Stimulated activated CD8-positive, alpha-beta memory T cell treated with anti-CD3 and anti-CD28 coated beads, Interleukin-4, amount 100 ng/mL, for 24 hours (primary cell): ENCODE measurements around the gene TMEM82.

Source experiments
- DNase-seq: peaks from one replicate; pipeline ENCODE4 v3.0.0-alpha.2; 2020; ENCODE audit warnings: low read depth

TMEM82 gene

GRCh38 chr1:15736038-15736891 is 6.0 kb upstream of the TMEM82 start, which contains the start of gene SLC25A34:
SLC25A34 (plus strand) TSS chr1:15736258; CDS start chr1:15736486, 228 bp downstream.
- DNase-seq = no peak

GRCh38 chr1:15736892-15737261 is 5.4 kb upstream of the TMEM82 start:
- no peak for DNase-seq

DNA sequence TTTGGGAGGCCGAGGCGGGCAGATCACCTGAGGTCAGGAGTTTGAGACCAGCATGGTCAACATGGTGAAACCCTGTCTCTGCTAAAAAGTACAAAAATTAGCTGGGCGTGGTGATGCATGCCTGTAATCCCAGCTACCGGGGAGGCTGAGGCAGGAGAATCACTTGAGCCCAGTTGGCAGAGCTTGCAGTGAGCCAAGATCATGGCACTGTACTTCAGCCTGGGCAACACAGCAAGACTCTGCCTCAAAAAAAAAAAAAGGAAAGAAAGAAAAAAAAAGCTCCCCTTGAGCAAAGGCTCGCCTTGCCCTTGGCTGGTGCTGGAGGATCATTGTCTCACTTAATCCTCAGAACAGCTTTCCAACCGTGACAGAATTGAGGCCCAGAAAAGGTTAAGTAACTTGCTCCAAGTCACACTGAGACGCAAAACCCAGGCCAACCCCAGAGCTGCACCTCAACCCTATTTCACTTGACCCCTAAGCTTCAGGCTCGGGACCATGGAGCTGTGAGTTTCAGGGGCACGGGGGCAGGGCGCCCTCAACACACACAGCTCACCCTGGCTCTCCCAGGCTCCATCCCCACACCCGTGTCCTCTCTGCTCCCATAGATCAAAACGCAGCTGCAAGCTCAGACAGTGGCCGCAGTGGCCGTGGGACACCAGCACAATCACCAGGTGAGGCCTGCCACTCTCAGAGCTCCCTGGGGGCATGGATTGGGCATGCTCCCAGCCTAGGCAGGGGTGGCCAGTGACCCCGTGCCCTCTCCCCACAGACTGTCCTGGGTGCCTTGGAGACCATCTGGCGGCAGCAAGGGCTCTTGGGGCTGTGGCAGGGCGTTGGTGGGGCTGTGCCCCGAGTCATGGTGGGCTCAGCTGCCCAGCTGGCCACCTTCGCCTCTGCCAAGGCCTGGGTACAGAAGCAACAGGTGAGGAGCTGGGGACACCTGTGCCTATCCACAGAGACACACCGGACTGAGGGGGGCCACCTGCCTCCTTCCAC is 4.7 kb upstream of the TMEM82 start:
- DNase-seq = no peak

DNA sequence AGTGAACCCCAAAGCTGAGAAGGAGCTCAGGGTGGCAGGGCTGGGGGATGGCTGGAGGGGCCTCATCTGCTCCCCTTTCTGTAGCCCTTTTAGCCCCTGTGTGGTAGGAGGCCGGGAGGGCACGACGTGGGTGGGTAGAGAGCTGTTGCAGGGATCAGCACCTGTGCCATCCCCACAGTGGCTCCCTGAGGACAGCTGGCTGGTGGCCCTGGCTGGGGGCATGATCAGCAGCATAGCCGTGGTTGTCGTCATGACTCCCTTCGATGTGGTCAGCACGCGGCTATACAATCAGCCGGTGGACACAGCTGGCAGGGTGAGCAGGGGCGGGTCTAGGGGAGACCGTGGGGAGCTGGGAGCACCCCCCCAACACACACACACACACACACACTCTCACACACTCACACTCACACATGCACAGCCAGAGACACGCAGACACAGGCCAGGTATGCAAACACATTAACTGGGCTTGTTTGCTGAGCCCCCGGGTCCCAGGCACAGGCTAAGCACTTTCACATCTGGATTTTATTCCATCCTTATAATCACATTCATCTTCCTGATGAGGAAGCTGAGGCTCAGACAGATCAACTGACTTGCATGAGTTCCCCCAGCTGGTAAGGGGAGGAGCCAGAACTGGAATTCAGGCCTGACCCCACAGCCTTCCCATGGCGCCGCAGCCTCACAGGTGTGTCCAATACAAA is 3.7 kb upstream of the TMEM82 start:
- no peak for DNase-seq

- DNase-seq = no peak
Measured at GRCh38 chr1:15739259-15739658, 3.0 kb upstream of the TMEM82 start.

- DNase-seq = no peak
Measured at GRCh38 chr1:15739745-15740144, 2.6 kb upstream of the TMEM82 start.

DNA sequence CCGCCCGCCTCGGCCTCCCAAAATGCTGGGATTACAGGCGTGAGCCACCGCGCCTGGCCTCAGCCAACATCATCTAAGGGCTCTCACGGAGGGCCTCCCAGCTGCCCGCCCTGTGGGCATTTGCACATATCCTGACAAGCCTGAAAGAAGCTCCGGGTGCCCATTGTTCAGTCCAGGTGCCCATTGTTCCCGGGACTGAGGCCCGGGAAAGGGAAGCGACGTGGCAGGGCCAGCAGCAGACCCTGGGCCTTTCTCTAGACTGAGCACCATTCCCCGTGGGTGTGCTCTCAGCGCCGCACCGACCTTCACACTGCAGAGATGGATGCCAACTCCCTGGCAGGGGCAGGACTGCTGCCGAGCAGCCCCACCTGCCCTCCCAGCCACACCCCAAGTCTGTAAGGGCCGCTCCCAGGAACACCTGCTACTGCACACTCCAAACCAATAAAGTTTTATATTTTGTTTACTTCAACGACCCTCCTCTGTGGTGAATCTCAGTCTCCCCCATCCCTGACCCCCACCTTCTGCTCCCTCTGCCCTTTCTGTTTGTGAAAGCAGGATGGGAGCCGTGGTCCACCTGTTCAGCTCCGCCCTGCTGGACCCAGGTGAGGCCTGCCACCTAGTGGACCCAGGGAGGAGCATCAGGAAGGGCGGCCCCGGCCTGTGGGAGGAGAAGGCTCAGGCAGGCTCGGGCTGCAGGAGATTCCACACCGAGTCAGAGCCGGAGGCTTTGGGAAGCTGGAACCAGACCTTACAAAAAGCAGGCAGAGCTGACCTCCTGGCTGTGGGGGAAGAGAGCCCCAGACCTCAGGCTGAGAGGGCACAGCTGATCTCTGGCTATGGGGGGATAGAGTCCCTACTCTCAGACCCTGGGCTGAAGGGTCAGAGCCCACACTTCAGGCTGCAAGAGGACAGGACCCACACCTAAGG is 1.1 kb upstream of the TMEM82 start:
- peak; percentile 34 for DNase-seq

DNA sequence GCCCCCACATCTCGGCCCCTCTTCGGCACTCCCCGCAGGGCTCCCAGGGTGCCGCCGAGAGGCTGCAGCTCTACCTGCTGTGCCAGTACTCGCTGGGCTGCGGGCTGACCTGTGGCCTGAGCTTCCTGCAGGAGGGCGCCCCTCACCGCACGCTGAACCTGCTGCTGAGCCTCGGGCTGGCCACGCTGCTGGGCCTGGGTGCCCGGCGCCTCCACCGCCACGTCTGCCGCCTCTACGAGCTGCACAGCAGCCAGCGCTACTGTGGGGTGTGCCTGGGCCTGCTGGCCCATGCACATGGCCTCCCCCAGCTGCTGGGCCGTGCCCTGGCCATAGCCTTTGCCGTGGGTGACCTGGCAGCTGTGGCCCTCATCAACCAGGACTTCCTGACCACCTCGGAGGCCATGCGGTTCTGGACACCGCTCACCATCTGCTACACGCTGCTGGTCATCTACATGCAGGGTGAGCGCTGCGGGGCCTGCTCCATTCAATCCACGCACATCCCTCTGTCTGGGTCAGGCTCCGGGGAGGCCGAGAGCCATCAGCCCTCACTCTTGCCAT is 1.9 kb downstream of the TMEM82 start:
- no peak for DNase-seq

GRCh38 chr1:15747378-15747777 is 5.1 kb downstream of the TMEM82 start:
- no peak for DNase-seq

- DNase-seq = no peak
Measured at GRCh38 chr1:15748264-15748663, 6.0 kb downstream of the TMEM82 start.

DNA sequence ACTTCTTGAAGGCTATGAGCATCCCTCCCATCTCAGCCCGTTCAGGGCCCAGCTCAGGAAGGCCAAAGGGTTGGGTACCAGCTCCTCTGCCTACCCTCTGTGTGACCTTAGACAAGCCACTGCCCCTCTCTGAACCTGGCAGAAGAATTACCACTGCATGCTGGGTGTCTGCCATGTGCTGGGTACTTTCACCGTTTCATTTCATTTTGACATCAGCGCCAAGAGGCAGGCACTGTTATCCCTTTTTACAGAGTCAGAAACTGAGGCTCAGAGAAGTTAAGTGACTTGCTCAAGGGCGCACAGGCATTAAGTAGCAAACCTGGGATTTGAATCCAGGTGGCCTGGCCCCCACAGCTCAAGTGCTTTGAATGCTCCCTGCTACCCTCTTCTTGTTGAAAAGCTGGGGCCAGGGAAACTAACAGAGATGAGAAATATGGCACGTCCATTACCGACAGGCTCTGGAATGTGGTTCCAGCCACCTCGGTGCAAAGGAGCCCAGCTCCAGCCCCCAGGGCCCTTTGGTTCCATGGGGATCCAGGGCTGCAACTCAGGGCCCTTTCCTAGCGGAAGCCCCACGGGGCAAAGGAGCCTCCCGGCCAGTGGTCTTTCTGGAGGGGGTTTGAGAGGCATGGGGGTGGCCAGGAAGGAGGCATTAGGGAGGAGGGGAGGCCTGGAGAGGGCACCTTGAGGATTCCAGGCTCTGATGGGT is 6.5 kb downstream of the TMEM82 start:
- DNase-seq = no peak

DNA sequence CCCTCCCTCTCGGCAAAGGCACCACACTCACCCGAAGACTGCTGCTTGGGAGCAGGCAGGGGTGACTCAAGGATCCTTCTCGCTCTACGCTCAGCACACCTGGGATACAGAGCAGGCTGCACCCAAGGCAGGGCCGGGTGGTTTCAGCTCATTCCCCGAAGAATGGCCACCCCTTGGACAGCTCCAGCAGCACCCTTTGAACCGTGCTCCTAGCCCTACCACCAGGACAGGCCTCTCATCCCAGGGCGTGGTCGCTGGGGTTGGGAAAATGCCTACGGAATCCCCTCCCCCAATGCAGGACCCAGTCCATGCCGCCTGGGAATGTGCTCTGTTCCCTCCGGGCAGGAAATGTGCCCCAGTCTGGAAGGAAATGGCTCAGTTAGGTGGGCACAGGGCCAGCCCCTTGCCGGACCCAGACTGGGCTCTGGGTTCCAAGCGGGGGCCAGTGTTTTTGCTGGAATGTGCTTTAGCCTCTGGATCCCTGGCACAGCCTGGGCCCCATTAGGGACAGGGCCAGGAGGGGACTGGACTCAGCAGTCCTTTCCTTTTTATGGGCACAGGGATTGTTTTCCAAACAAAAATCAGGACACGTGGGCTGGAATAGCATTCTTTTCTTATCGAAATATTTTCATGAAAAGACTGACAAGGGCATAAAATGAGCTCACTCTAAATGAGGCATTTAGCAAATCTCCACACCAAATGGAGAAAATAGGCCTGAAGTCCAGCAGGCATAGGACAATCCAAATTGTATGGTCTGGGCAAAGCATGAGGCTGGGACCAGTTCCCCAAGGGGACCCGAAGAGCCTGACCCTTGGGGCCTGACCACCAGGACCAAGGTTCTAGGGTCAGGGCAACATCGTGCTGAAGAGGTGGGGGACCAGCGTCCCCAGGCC is 7.3 kb downstream of the TMEM82 start:
- no peak for DNase-seq

DNA sequence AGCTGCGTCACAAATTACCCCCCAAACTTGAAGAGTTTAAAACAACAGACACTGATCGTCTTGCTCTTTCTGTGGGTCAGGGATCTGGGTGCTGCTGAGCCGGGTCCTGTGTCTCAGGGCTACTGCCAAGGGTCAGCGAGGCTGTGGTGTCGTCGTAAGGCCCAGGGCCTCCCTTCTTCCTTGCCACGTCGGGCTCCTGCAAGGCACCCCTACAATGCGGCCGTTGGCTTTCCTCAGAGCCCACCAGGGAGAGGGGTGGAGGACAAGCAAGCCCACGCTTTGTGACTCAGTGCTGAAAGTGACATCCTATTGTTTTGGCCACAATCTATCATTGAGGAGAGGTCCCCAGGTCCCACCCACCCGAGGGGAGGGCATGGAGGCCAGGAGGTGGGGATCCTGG is 8.6 kb downstream of the TMEM82 start:
- DNase-seq = no peak

DNA sequence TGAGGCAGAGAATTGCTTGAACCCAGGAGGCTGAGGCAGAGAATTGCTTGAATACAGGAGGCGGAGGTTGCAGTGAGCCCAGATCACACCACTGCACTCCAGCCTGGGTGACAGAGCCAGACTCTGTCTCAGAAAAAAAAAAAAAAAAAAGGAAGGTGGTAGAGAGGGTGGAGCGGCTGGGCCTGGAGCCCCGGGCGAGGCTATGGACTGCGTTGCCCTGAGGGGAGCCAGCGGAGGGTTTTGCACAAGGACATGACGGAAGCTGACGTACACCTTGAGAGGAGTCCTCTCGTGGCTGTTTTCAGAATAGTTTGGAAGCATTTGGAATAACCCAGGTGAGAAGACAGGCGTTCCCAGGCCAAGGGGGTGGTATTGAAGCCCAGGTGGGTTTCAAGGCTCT is 9.4 kb downstream of the TMEM82 start:
- no peak for DNase-seq

GRCh38 chr1:15753776-15754175 is 11.5 kb downstream of the TMEM82 start:
- no peak for DNase-seq

GRCh38 chr1:15755021-15755645 is 12.8 kb downstream of the TMEM82 start:
- no peak for DNase-seq

DNA sequence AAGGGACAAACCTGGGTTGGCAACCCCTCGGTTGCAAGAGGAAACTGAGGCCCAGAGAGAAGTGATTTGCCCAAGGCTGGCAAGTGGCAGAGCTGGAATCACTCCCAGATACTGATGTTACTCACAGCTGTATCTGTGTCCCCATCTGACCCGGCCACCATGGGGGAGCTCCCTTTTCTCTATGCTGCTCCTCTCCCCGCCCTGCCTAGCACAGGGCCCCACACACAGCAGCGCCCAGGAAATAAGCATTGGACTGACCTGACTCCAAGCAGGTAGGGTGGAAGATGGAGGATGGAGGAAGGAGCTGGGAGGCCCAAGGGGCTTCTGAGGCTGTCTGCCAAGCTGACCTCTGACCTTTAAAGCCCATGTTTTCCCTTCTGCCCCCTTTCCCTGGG is 13.3 kb downstream of the TMEM82 start:
- DNase-seq = no peak

DNA sequence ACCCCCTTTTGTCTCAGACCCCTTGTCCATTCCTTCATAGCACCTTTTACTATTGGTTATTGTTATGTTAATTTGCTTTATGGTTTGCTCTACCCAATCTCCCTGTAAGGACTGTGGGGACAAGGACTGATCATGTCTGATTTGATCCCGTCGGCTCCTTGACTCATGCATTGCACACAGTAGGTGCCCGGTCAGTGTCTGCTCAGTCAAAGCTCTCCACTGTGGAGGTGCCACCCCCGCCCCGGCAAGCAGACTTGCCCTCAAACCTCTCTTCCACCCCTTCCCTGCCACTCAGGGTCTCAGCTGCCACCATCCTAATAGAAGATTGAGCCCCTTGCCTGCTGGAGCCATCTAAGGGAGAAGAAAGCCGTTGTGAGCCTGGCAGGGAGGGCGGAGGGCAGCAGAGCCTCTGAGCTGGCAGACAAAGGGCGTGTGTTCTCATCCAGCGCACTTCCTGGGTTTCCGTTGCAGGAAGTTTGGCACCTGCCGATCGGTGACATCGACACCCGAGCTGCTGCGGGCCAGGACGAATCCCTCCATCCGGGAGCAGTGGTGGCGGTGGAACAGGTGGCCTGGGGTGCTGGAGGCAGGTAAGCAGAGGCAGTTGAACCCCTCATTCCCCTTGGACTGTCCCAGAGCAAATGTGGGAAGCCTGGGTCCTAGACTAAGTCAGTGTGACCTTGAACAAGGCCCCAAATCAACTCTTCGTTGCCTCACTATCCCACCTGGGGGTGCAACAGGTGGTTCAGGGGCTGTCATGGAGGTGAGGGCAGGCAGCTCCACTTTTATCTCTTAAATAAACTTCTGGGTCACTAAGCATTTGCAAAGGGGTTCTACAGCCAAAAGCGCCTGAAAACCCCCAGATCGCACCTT is 14.1 kb downstream of the TMEM82 start:
- DNase-seq = no peak
